Loucy (cell line): ENCODE data around the gene ZNRF3.

Experiments used
- H2AFZ ChIP-seq: fragments of 200-600 bp; sonication (generic); 2 replicates; pipeline ENCODE4 v1.6.0; 2016; ENCODE audit warnings: antibody characterized with exemption, mild to moderate bottlenecking, low read length, moderate library complexity
- H3F3A ChIP-seq: fragments of 200-600 bp; 2 replicates; pipeline ENCODE4 v1.6.0; 2016; ENCODE audit warnings: antibody characterized with exemption, low read depth, mild to moderate bottlenecking
- H3K27me3 ChIP-seq: fragments of 200-600 bp; sonication (generic); 2 replicates; pipeline ENCODE4 v1.6.1; 2014; ENCODE audit warnings: low read length, mild to moderate bottlenecking; ENCODE audit not compliant: insufficient read depth, poor library complexity, severe bottlenecking
- H3K36me3 ChIP-seq: fragments of 200-600 bp; sonication (generic); 2 replicates; pipeline ENCODE4 v1.6.1; 2016; ENCODE audit warnings: low read length; ENCODE audit not compliant: insufficient read depth
- H3K4me1 ChIP-seq: fragments of 200-600 bp; sonication (generic); 2 replicates; pipeline ENCODE4 v1.5.1; 2014; ENCODE audit warnings: low read length, mild to moderate bottlenecking; ENCODE audit not compliant: insufficient read depth, poor library complexity, severe bottlenecking
- H3K4me2 ChIP-seq: fragments of 200-600 bp; sonication (generic); 2 replicates; pipeline ENCODE4 v1.6.0; 2014; ENCODE audit warnings: antibody characterized with exemption, low read length, low read depth, mild to moderate bottlenecking; ENCODE audit not compliant: poor library complexity, severe bottlenecking
- H3K4me3 ChIP-seq: fragments of 200-600 bp; sonication (generic); 2 replicates; pipeline ENCODE4 v1.5.1; 2014; ENCODE audit warnings: low read length, mild to moderate bottlenecking, mixed read lengths; ENCODE audit not compliant: poor library complexity, severe bottlenecking
- H3K79me2 ChIP-seq: fragments of 200-600 bp; sonication (generic); 2 replicates; pipeline ENCODE4 v1.6.1; 2014; ENCODE audit warnings: low read length; ENCODE audit not compliant: insufficient read depth
- H3K9ac ChIP-seq: fragments of 200-600 bp; sonication (generic); 2 replicates; pipeline ENCODE4 v1.6.0; 2014; ENCODE audit warnings: mild to moderate bottlenecking, low read depth, low read length, moderate library complexity; ENCODE audit not compliant: poor library complexity, severe bottlenecking
- H3K9me2 ChIP-seq: fragments of 200-600 bp; sonication (generic); replicated peaks from 2 replicates; pipeline ENCODE4 v1.6.1; 2016; ENCODE audit warnings: low read depth, low read length, mixed read lengths
- H3K9me3 ChIP-seq: fragments of 200-600 bp; sonication (generic); 2 replicates; pipeline ENCODE4 v1.6.1; 2014; ENCODE audit warnings: mild to moderate bottlenecking, antibody characterized with exemption, low read length, low read depth; ENCODE audit not compliant: insufficient read depth
- H4K20me1 ChIP-seq: fragments of 200-600 bp; sonication (generic); 2 replicates; pipeline ENCODE4 v1.6.0; 2014; ENCODE audit warnings: antibody characterized with exemption, low read length, mild to moderate bottlenecking; ENCODE audit not compliant: insufficient read depth, poor library complexity, severe bottlenecking
- CTCF ChIP-seq: fragments of 200-600 bp; sonication (generic); conservative IDR thresholded peaks from 2 replicates; pipeline ENCODE4 v1.5.1; 2014; ENCODE audit warnings: mild to moderate bottlenecking, antibody characterized with exemption, low read length
- EZH2phosphoT487 ChIP-seq: fragments of 200-600 bp; IDR thresholded peaks from 2 replicates; pipeline ENCODE4 v1.6.1; 2018; ENCODE audit warnings: antibody characterized with exemption, mild to moderate bottlenecking, moderate library complexity, borderline replicate concordance

ZNRF3 gene

GRCh38 chr22:28963362-28963761, 80.0 kb downstream of the ZNRF3 start:
- Histone ChIP-seq H3K9ac (no peak overlapping the region), H3F3A (no peaks in the 10 kb centered on the region), H2AFZ (no peak overlapping the region), H3K4me1 (peaks cover 37% of the 10 kb centered on the region), H3K9me3 (no peaks in the 10 kb centered on the region), H3K9me2 (no peaks in the 10 kb centered on the region), H3K79me2 (no peaks in the 10 kb centered on the region), H3K4me2 (no peak overlapping the region), H3K36me3 (no peaks in the 10 kb centered on the region), H4K20me1 (peaks cover 41% of the 10 kb centered on the region), H3K4me3 (no peak overlapping the region), H3K27me3 (peaks cover 6% of the 10 kb centered on the region)
- TF ChIP-seq CTCF (no peak), EZH2phosphoT487 (no peak)

- no peaks in the 10 kb centered on the region for H3F3A ChIP-seq
- no peaks in the 10 kb centered on the region for H3K9me3 ChIP-seq
- H3K4me1 ChIP-seq = peaks cover 23% of the 10 kb centered on the region
- no peak overlapping the region for H3K4me2 ChIP-seq
- no peak overlapping the region for H3K9ac ChIP-seq
- TF ChIP-seq CTCF = no peak
- TF ChIP-seq EZH2phosphoT487 = no peak
- H3K27me3 ChIP-seq = no peaks in the 10 kb centered on the region
- no peaks in the 10 kb centered on the region for H3K79me2 ChIP-seq
- H3K9me2 ChIP-seq = no peaks in the 10 kb centered on the region
- H3K4me3 ChIP-seq = no peak overlapping the region
- no peak overlapping the region for H2AFZ ChIP-seq
- H3K36me3 ChIP-seq = no peaks in the 10 kb centered on the region
- H4K20me1 ChIP-seq = peaks cover 20% of the 10 kb centered on the region
Measured at GRCh38 chr22:28967163-28967665, 83.8 kb downstream of the ZNRF3 start.

- H3K79me2 ChIP-seq = no peaks in the 10 kb centered on the region
- H3K4me2 ChIP-seq = no peak overlapping the region
- no peak overlapping the region for H3K4me3 ChIP-seq
- H3K9me2 ChIP-seq = no peaks in the 10 kb centered on the region
- H2AFZ ChIP-seq = no peak overlapping the region
- no peaks in the 10 kb centered on the region for H3K27me3 ChIP-seq
- peaks cover 16% of the 10 kb centered on the region for H3K4me1 ChIP-seq
- no peaks in the 10 kb centered on the region for H3F3A ChIP-seq
- no peak for TF ChIP-seq CTCF
- TF ChIP-seq EZH2phosphoT487 = no peak
- no peaks in the 10 kb centered on the region for H3K36me3 ChIP-seq
- no peak overlapping the region for H3K9ac ChIP-seq
- peaks cover 12% of the 10 kb centered on the region for H4K20me1 ChIP-seq
- no peaks in the 10 kb centered on the region for H3K9me3 ChIP-seq
Measured at GRCh38 chr22:28967969-28968368, 84.6 kb downstream of the ZNRF3 start.
